Activated naive CD8-positive, alpha-beta T cell treated with anti-CD3 and anti-CD28 coated beads, Interleukin-2, amount 50 U/mL, for 16 hours (primary cell): ENCODE data around the gene PAF1.
"Not testable (repeated sequence)": the region's sequence is repeated elsewhere in the genome, so short reads cannot be mapped to it uniquely, and the experiment has no call there.

Experiments used
- DNase-seq: peaks from one replicate; pipeline ENCODE4 v3.0.0-alpha.2; 2020; ENCODE audit warnings: low read depth, low spot score

Gene PAF1

DNA sequence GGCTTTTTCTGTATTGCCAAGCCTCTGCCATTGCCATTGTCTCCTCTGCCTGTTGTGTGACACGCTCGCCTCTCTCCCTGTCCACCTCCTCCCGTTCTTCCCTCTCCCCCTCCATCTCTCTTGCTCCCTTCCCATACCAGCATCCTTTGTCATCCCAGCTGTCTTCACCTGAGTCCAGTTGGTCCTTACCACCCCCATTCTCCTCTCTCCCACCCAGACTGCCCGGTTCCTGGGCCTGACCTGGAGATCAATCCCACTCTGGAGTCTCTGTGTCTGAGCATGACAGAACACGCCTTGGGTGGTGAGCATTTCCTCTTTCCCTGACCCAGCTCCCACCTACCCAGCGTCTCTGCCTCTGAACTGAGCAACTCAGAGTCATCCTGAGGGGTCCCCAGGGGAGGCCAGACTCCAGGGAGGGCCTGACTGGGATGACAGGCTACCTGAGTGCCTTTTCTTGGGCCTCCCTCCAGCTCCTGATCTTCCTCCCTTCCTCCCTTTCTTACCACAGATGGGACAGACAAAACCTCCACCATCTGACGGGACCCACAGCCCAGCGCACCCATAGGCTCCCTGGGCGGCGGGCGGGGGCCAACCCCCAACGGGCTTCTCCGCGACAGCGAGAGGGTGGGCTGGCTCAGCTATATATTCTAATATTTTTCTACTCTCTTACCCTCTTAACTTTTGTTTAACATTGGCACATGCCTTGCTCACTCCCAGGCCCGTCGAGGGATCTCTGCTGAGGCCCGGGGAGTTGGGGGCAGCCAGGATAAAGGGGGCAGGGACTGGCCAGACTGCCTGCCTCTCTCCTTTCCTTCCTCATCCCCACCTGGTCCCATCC lies 7.7 kb downstream of the PAF1 start:
- DNase-seq = no peak

DNA sequence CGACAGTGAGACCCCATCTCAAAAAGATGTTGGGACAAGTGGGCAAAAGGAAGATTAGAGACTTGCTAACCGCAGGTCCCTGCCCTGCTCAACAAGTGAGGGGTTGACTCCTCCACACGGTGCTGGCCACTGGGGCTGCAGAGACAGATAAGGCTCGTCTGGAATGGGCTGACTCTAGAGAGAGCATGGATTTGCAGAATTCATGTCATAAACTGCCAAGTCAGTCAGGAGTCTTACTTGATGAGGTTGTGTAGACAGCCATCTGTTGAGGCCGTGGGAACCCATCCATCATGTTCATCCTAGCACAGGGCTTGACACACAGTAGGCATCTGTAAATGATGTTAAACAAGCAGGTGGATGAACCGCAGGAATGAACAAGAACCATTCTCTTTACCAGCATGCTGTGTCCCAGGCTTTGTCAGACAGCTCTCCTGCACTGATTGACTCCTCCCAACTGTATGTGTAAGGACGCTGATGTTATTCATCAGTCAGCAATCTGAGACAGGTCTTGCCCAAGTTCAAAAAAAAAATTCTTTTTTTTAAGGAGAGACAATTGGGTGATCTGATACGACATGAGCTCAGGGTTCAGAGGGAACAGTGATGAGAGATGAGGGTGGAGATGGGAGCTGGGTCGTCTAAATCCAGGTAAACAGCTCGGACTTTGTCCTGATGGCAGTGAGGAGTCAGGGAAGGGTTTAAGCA lies 8.8 kb downstream of the PAF1 start:
- no peak for DNase-seq

DNA sequence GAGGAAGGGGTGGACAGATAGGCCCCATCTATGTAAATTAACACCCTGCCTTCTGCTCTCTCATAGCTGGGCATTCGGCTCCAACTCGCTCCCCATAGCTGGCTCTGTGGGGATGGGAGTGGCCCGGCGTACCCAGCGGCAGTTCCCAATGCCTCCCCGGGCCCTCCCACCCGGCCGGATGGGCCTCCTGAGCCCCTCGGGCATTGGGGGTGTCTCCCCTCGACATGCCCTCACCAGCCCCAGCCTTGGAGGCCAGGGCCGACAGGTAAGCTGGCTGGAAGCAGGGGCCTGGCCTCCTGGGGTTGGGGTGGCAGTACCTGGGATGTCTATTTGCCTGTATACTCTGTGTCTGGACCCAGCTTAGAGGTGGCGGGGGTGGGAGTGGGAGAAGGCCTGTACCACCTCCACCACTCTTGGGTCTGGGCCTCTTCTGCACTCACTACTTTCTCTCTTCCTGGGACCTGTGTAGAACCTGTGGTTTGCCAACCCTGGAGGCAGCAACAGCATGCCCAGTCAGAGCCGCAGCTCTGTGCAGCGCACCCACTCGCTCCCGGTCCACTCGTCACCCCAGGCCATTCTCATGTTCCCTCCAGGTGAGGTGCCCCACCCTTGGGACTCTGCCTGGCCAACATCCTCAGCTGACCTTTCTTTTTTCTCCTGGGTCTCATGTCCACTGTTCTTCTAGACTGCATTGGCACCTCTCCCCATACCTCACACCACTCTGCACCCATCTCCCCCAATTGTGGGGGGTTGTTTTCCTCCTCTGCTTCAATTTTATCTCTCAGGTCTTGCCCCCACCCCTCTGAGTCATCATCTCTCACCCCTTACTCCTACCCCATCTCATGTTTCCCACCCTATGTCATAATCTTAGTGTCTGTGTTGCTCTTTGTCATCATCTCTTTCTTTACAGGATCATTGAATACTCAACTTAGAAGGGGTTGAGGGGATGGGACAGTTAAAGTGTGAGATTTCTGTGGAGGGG lies 10.1 kb downstream of the PAF1 start:
- DNase-seq = no peak

DNA sequence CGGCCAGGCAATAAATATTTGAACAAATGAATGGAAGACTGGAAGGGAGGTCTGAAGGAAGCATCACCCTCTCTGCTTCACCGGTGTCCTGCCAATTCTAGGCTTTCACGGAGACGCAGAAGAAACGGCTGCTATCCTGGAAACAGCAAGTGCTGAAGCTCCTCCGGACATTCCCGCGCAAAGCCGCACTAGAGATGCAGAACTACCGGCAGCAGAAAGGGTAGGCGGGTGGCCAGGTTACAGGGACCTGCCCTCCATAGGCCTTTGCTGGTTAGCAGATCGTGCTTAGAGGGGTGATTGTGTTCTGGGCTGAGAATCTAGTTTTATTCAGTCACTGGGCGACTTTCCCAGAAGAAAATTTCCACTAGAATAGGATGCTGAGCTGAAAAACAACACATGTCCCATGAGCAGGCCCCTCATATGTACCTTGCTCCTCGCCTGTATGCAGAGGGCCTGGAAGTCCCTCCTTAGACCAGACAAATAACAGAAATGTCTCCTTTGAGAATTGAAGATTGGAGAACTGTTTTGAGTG lies 11.0 kb downstream of the PAF1 start:
- no peak for DNase-seq

DNA sequence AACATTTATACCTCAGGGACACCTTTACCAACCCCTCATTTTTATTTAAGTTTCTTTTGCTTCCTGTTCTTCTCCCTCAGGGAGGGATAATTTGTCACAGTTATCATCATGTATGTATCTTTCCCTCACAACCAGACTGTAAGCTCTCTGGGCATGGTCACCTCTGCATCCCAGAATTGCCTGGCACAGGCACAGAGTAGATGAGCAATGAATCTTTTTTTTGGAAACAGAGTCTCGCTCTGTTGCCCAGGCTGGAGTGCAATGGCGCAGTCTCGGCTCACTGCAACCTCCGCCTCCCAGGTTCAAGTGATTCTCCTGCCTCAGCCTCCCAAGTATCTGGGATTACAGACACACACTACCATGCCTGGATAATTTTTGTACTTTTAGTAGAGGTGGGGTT lies 11.5 kb downstream of the PAF1 start:
- DNase-seq = not testable (repeated sequence)

DNA sequence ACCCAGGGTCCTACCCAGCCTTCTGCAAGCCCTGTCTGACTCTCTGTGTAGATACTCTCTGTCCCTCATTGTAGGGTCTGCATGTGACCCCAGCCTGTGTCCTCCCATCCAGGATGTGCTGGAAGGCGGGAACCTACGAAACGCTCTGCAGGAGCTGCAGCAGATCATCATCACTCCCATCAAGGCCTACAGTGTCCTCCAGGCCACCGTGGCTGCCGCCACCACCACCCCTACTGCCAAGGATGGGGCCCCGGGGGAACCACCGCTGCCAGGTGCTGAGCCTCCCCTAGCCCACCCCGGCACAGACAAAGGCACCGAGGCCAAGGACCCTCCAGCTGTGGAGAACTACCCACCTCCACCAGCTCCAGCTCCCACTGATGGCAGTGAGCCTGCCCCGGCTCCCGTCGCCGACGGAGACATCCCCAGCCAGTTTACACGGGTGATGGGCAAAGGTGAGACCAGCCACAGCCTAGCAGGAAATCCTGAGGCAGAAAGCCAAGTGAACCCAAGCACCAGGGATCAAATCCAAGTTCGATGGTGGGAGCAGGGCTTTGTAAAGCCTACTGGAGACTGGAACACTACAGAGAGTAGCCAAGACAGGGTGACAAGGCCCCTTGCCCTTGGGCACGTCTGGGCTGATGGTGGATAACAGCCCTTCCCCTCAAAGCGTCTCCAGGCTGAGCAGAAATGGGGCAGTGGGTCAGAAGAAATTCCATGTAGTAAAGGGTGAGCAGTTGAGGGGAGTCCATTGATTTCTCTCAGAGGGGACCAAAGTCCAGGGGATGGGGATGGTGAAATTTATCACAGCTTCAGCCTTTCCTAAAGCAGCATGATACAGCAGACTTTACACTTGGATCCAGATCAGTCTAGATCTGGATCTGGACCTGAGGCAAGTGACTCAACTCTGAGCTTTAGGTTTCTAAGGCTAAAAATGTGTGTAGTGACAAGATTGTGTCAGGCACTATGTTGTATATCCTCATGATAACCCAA lies 13.2 kb downstream of the PAF1 start:
- no peak for DNase-seq

DNA sequence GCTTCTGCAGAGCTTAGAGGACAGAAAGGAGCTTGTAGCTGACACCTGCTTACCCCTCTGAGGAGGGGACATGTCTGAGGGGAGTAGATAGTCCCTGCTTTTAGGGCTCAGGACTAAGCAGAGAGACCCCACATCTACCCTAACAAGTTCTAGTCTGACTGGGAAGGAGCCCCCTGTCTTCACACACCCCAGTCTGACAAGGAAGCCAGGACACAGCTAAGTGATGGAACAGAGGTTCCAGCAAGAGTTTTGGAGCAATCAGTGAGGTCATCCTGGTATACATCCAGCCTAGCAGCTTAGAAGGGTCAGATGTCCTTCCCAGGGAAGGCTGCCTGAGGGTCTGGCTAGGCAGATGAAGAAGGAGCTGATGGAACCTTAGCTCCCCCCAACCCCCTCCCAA lies 15.0 kb downstream of the PAF1 start:
- DNase-seq = no peak

DNA sequence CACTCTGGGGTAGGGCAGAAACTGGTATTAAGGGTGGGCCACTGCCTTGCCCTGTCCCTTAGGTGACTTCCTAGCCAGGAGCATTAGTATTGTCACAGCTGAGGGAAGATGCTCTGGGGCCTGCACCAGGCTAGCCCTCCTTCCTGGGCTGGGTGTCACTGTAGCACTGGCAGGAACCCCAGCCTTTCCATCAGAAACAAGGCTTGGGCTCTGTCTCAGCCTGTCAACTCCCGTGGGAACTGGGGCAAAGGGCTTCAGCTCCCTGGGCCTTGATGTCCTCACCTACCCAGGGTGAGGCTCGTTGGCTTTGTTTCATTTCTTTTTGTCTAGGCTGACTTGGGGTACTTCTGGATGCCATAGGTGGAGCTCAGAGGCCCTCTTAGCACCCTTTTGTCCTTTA lies 18.0 kb downstream of the PAF1 start:
- no peak for DNase-seq

DNA sequence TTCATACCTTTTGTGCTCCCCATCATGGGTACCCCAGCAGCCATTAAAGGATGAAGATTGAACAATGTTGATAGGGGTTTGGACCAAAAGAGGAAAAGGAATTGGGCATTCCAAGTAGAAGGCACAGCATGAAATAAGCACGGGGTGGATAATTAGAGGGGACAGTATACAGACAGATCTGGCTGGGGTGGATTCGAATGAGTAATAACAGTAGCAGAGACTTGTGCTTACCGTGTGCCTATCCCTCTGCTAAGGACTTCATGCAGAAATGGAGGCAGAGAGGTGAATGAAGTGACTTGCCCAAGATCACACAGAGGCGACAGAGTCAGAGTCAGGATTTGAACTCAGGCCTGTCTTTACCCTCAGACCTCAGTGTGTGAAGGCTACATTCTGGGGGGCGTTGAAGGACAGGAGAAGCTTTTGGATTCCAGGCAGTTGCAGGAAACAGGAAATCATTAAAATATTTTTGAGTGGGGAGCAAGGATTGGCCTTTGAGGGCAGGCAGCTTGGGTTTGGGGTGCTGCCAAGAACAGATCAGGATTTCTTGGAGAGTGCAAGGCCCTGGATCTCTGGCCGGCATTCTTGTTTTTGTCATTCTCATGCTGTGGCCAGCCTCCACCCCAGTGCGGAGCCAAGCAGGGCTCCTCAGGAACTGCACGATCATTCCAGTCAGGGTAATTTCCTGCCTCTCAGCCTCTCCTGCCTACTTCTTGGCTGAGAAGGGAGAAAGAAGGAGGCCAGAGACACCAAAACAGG lies 18.7 kb downstream of the PAF1 start:
- no peak for DNase-seq

DNA sequence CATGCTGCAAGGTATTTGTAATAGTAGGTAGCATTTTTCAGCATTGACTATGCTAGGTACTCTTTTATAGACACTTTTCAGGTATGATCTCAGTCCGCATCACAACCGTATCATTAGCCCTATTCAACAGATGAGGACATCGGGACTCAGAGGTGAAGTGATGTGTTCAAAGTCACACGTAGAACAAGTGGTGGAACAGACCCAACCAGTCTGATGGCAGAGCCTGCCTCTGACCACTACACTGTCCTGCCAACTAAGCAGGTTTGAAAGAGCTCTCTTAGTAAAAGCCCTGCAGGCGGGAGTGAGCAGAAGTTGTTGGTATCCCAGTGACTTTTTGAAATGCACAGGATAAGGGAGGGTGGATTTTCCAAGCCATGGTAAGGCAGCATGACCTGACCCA lies 20.2 kb downstream of the PAF1 start:
- no peak for DNase-seq

DNA sequence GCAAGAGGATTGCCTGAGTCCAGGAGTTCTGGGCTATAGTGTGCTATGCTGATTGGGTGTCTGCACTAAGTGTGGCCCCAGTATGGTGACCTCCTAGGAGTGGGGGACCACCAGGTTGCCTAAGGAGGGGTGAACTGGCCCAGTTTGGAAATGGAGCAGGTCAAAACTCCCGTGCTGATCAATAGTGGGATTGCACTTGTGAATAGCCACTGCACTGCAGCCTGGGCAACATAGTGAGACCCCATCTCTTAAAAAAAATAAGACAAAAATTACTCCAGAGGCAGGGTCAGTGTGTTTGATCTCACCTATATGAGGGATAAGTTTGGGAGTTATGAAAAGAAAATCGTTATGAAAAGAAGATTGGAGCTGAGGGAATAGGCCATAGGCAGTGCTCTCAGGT lies 21.7 kb downstream of the PAF1 start:
- no peak for DNase-seq

DNA sequence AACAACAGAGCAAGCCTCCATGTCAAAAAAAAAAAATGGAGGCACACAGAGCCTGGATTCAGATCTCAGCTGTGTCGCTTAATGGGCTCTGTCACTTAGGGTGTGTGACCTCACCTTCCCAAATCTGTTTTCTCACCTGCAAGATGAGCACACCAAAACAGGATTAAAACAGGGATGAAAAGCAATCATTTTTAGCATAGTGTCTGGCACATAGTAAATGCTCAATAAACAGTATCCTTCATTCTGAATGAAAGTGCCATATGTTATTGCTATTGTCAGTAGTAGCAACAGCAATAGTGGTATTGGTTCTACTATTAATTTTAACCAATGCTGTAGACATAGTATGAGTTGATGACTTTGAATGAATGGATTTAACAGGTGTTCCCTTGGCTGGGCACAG lies 25.4 kb downstream of the PAF1 start:
- no peak for DNase-seq

DNA sequence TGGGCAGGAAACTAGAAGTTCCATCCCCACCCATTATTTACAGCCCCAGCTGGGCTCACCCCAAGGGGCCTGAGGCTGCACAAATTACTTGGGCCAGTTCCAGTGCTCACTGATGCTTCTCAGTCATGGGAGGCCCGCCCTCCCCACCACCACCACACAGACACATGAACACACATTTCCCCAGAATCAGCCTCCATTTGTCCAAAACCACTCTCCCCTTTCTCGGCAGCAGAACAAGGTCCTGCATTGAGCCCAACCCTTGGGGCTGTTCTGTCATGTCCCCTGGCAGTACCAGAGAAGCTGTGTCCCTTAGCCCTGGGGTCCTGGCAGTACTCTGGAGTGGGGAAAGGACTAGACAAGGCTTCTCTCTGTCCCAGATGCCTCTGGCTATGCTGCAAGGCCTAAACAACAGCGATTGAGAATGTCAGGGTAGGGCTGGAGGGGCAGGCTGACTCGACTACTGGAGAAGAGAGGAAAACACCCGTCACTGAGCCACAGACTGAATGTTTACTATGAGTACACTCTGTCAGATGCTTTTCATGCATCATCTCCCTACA lies 26.9 kb downstream of the PAF1 start:
- DNase-seq = no peak

DNA sequence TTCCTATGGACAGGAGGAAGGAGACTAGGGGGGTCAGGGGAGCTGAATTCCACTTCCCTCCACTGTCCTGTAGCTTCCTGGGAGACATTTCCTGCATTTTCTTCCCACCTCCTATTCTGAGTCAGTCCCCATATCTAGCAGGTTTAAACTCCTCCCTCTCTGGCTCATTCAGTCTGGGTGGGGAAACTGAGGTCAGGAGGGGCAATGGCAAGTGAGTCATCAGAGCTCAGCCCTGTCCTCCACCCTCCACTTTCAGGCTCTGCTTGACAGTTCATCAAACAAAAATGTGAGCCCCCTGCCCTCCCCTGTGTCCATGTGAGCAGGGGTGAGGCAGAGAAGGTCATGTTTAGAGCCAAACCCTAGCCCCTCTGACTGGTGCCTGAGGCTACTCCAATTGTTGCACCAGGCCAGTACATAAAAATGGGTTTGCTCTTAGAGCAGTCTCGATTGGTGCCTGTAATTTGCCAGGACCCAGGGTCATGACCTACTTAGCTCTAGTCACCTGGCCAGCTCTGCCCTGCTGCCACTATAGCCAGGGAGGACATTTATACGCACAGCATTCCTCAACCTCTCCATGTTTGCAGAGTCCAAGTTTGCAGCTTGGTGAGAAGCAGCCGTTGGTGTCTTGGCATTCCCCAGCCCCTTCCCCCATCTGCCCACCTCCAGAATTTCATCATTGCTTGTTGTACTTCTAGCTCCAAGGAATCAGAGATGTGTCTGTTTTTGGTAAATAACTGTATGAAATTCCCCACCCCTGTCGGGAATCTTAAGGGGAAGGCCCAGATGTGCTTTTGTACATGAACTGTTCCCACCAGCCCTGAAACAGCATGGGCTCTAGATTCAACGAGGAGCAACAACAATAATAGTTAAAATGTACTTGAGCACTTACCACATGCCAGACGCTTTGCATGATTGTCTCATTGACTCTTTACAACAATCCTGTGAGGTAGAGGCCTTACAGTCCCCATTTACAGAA lies 27.9 kb downstream of the PAF1 start:
- DNase-seq = no peak

DNA sequence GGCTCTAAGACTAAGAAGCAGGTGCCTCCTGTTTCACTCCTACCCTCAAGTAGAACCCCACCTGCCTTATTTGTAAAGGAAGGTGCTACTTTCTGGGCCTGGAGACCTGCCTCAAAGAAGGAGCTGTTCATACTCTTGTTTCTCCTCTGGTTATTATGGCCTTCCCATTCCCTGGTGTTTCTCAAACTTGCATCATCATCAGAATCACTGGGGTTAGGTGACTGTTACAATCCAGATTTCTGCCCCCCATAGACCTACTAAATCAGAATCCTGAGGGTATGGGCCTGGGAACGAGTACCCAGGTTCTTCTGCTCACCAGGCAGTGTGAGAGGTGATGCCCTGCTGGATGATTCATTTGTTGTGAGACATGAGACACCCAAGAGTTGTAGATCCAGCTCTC lies 30.3 kb downstream of the PAF1 start:
- no peak for DNase-seq

DNA sequence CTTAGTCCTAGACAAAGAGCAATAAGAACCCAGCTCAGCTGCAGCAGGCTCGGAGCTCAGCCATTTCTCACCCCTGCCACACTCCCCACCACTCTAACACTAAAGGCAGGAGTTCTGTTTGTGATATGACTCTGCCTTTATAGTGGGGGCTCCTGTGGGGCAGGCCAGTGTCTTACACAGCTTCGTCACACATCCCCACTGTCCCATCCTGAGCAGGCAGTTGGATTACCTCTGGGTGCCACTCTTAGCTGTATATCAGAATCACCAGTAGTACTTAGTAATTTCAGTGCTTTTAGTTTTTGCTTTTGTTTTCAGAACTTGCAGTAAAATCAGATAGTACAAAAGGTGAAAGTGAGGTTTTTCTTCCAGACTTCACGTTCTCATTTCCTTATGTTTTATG lies 31.9 kb downstream of the PAF1 start:
- no peak for DNase-seq

DNA sequence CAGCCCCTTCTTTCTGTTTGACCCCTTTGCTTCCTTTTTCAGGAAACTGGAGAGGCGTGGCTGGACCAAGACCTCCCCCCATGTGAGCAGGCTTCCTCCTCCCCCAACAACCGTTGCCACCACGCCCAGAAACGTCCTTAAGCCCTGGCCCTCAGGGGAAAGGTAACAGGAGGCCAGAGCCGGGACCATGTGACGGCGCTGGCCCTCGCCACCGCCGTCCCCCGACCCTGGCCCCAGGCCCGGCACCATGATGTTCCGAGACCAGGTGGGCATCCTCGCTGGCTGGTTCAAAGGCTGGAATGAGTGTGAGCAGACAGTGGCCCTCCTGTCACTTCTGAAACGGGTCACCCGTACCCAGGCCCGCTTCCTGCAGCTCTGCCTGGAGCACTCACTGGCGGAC lies 34.3 kb downstream of the PAF1 start:
- no peak for DNase-seq

DNA sequence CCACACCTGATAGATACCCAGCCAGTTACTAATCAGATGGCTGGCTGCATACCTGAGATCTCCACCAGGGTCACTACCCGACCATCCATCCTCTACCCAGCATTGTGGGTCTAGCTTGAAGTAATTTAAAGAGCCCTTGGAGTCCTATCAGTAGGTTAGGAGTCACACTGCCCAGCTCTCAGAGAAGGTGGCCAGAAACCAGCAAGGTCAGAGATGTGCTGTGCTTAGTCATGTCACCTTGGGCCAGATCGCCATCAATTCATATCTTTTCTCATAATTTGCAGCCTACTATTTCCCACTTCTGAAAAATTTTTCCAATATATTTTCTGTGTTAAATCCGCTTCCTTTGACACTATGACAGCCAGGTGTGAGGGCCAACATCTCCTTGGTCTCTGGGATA lies 34.8 kb downstream of the PAF1 start:
- no peak for DNase-seq
